ENCODE results near the gene ABCG4.
"Not testable (repeated sequence)": the region's sequence is repeated elsewhere in the genome, so short reads cannot be mapped to it uniquely, and the experiment has no call there.

Gene ABCG4

DNA sequence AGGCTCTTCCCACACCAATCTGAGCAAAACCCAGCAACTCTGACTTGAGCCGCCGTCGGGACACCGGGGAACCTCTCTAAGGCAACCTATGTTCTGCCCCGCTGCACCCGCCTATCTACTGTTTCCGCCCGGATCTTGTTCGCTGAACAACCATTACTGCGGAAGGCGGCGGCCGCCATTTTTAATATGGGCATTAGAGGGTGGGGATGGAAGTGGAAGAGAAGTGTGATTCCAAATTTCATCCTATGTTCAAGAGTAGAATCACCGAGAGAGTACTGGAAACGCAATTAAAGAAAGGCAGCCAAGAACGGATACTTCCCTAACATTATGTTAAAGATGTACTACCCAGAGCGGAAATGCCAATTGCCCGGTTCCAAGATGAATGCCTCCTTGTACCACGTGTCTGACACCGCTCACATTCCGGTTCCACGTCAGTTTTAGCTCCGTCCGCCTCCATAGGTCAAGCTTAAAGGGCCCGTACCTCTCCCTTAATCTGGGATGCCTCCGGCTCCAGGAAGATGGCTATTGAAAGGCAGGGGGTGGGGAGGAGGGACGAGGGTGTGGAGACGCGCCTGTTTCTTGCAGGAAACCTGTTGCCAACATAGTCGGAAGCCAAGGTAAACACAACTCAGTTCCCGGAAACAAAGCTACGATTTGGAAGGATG is 47.0 kb upstream of the ABCG4 start, which contains the start of gene DPAGT1:
TSS of gene DPAGT1 (minus strand) at position 95 of the 665 bp plus-strand sequence. CDS start 198 bp downstream, outside the sequence.
- no peaks in the 10 kb centered on the region for H3K36me3 ChIP-seq (ENCODE audit: control insufficient read depth, insufficient read depth, low read length)
- TF ChIP-seq, protein P1, sequence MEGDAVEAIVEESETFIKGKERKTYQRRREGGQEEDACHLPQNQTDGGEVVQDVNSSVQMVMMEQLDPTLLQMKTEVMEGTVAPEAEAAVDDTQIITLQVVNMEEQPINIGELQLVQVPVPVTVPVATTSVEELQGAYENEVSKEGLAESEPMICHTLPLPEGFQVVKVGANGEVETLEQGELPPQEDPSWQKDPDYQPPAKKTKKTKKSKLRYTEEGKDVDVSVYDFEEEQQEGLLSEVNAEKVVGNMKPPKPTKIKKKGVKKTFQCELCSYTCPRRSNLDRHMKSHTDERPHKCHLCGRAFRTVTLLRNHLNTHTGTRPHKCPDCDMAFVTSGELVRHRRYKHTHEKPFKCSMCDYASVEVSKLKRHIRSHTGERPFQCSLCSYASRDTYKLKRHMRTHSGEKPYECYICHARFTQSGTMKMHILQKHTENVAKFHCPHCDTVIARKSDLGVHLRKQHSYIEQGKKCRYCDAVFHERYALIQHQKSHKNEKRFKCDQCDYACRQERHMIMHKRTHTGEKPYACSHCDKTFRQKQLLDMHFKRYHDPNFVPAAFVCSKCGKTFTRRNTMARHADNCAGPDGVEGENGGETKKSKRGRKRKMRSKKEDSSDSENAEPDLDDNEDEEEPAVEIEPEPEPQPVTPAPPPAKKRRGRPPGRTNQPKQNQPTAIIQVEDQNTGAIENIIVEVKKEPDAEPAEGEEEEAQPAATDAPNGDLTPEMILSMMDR (IDR thresholded peaks at IDR 0.05): no peak
- H3K4me1 ChIP-seq: peaks cover 7% of the 10 kb centered on the region
- peak within 1 kb of the TSS; percentile 95 for H3K27ac ChIP-seq
- no peaks in the 10 kb centered on the region for H3K79me2 ChIP-seq
- H3K9me3 ChIP-seq (ENCODE audit: control insufficient read depth, low read length): no peaks in the 10 kb centered on the region
- H3K27me3 ChIP-seq (ENCODE audit: control insufficient read depth, insufficient read depth, low read length): no peaks in the 10 kb centered on the region
- peak within 1 kb of the TSS; percentile 95 for H2AFZ ChIP-seq
- peak within 1 kb of the TSS; percentile 70 for H3K4me3 ChIP-seq (ENCODE audit: low read depth, low read length)
- peak within 1 kb of the TSS; percentile 91 for H3K4me2 ChIP-seq (ENCODE audit: low read length)
- H3K9ac ChIP-seq: peak within 1 kb of the TSS; percentile 37

DNA sequence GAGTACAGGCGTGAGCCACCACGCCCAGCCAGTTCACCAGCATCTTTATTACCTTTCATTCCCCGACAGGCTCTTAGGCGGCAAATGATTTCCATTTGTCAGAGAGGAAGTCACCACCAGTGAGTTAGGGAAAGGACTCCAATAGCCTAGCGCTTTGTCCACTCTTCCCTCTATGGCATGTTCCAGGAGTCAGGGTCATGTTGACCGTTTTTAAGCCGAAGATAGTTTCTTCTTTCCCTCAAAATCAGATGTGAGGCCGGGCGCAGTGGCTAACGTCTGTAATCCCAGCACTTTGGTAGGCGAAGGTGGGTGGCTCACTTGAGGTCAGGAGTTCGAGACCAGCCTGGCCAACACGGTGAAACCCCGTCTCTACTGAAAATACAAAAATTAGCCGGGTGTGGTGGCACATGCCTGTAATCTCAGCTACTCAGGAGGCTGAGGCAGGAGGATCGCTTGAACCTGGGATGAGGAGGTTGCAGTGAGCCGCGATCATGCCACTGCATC is 45.6 kb upstream of the ABCG4 start:
- H3K27me3 ChIP-seq (ENCODE audit: control insufficient read depth, insufficient read depth, low read length); H3K9ac ChIP-seq; H3K36me3 ChIP-seq (ENCODE audit: control insufficient read depth, insufficient read depth, low read length); H3K79me2 ChIP-seq; H3K4me1 ChIP-seq; H3K9me3 ChIP-seq (ENCODE audit: control insufficient read depth, low read length); H2AFZ ChIP-seq; H3K4me2 ChIP-seq (ENCODE audit: low read length): not testable (repeated sequence)
- H3K27ac ChIP-seq: peak overlapping the region; percentile 55
- H3K4me3 ChIP-seq (ENCODE audit: low read depth, low read length): peak overlapping the region; percentile 70

DNA sequence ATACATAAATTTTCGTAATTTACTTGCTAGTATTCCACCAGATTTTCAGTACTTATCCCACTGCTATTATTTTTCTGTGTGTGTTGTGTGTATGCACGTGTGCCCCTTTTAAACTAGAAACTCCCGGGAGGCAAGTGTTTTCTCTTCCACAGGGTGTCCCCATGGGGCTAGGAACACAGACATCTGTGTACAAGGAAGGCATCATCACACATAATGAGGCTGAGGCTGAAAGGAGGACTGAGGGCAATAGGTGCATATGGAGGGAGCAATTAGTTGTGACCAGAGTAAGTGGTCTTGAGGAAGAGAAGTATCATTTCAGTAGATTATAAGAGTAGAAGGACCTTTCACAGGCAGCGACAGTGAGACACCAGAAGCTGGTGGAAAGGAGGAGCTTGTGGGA is 45.1 kb upstream of the ABCG4 start:
- Histone ChIP-seq H3K27me3 (ENCODE audit: control insufficient read depth, insufficient read depth, low read length) (no peaks in the 10 kb centered on the region), H3K4me1 (peaks cover 7% of the 10 kb centered on the region), H3K9me3 (ENCODE audit: control insufficient read depth, low read length) (no peaks in the 10 kb centered on the region), H3K36me3 (ENCODE audit: control insufficient read depth, insufficient read depth, low read length) (no peaks in the 10 kb centered on the region), H2AFZ (no peak overlapping the region), H3K4me2 (ENCODE audit: low read length) (no peak overlapping the region), H3K79me2 (no peaks in the 10 kb centered on the region), H3K9ac (no peak overlapping the region), H3K27ac (no peak overlapping the region), H3K4me3 (ENCODE audit: low read depth, low read length) (no peak overlapping the region)
- TF ChIP-seq, protein P1 (IDR thresholded peaks at IDR 0.05): no peak

DNA sequence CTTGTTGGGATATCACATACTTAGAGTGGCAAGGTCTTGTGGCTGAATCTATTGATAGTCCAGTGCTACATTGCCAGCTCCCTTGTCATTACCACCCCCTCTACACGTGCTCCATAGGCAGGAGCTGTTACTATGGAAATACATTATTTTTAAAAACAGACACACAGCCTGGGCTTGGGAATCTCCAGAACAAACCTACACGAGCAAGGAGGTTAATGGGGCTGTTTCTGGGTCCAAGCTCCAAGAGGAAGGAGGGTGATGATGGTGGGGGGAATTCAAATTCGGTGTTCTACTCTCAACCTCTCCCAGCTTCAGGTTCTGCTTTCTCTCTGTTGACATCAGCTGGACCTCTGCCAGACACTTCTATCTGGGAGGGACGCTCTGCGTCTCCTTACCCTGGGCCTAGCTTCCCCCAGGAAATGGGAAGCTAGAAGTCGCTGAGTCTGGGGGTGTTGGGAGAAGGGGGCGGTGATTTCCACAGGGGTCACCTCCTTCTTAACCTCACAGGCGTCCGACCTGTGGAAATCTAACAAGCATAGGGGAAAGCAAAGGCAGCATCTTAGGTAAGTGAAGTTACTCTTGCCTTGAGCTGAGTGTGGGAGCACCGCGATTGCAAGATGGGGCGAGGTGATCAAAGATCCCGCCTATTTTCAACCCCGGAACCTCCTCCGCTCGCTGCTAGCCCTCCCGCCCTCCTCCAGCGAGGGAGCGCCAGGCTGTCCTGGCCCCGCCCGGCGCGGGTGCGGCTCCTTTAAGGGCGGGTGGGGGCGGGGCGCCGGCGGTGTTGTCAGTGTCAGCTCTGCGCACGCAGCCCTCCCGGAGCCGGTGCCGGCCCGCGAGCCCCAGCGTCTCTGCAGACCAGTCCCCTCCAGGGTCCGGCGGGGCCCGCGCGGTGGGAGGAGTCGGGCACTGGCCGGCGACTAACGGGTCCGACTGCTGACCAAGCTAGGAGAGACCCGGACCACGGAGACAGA is 42.0 kb upstream of the ABCG4 start, which contains the start of gene C2CD2L:
TSS of gene C2CD2L (plus strand) at position 781 of the 974 bp plus-strand sequence. CDS start 398 bp downstream, outside the sequence.
- Histone ChIP-seq H3K9ac (no peak within 1 kb of the TSS), H3K4me3 (ENCODE audit: low read depth, low read length) (peak within 1 kb of the TSS; percentile 70), H3K4me2 (ENCODE audit: low read length) (peak within 1 kb of the TSS; percentile 87), H3K36me3 (ENCODE audit: control insufficient read depth, insufficient read depth, low read length) (no peaks in the 10 kb centered on the region), H3K4me1 (peaks cover 3% of the 10 kb centered on the region), H3K9me3 (ENCODE audit: control insufficient read depth, low read length) (no peaks in the 10 kb centered on the region), H3K27me3 (ENCODE audit: control insufficient read depth, insufficient read depth, low read length) (no peaks in the 10 kb centered on the region), H3K27ac (peak within 1 kb of the TSS; percentile 67), H2AFZ (peak within 1 kb of the TSS; percentile 82), H3K79me2 (no peaks in the 10 kb centered on the region)
- TF ChIP-seq, protein P1 (IDR thresholded peaks at IDR 0.05): no peak

Data from parathyroid adenoma (tissue), 2 donors.